ENCODE data around the gene COL20A1. TPM values are rescaled to one million over a fixed set of nuclear protein-coding genes. Genes with fewer than 3 reads are reported as not detected.

The COL20A1 gene
- total and polyA plus RNA-seq, 2 of the 13 experiments (the other 11 are each of a cell fraction or from before 2014, with no cell fraction given), result not detected

GRCh38 chr20:63261060-63261794 is 31.8 kb upstream of the COL20A1 start (continued):
- TF ChIP-seq CAMTA2 (CRISPR knock-in tag; IDR thresholded peaks at IDR 0.05; ENCODE audit: borderline replicate concordance) (0 out of 2 replicates have a peak, but pooled peaks have one; percentile 60), ZBTB37 (CRISPR knock-in tag; IDR thresholded peaks at IDR 0.05) (0 out of 2 replicates have a peak, but pooled peaks have one; percentile 48), GRHL1 (CRISPR knock-in tag; conservative IDR thresholded peaks at IDR 0.05) (no peak), HMG20B (CRISPR knock-in tag; conservative IDR thresholded peaks at IDR 0.05) (no peak), PAWR (CRISPR knock-in tag; IDR thresholded peaks at IDR 0.05; ENCODE audit: borderline replicate concordance) (0 out of 2 replicates have a peak, but pooled peaks have one; percentile 15), EP300 (IDR thresholded peaks at IDR 0.05; ENCODE audit: low read depth in 2 of 2, low read length in 2 of 2) (peak in 1 of 2 experiments; percentile 36; a peak in 1 of 4 replicates), EP300 (CRISPR knock-in tag; IDR thresholded peaks at IDR 0.05; ENCODE audit: borderline replicate concordance) (no peak), ZMAT3 (CRISPR knock-in tag; conservative IDR thresholded peaks at IDR 0.05) (no peak), ETV6 (CRISPR knock-in tag; conservative IDR thresholded peaks at IDR 0.05) (no peak), REPIN1 (CRISPR knock-in tag; IDR thresholded peaks at IDR 0.05; ENCODE audit: borderline replicate concordance, low read depth) (no peak), JUN (CRISPR knock-in tag; IDR thresholded peaks at IDR 0.05) (no peak), ZNF883 (CRISPR knock-in tag; IDR thresholded peaks at IDR 0.05; ENCODE audit: not compliant biosample characterization) (no peak), ZNF296 (CRISPR knock-in tag; conservative IDR thresholded peaks at IDR 0.05) (no peak), ERF (CRISPR knock-in tag; IDR thresholded peaks at IDR 0.05) (no peak), MXD4 (CRISPR knock-in tag; IDR thresholded peaks at IDR 0.05) (no peak), ZMYM3 (CRISPR knock-in tag; IDR thresholded peaks at IDR 0.05) (no peak; the same call in 1 of the 2 replicates), ZNF782 (CRISPR knock-in tag; IDR thresholded peaks at IDR 0.05; ENCODE audit: borderline replicate concordance) (0 out of 2 replicates have a peak, but pooled peaks have one; percentile 31), KDM4B (CRISPR knock-in tag; IDR thresholded peaks at IDR 0.05) (no peak), ZNF552 (CRISPR knock-in tag; IDR thresholded peaks at IDR 0.05; ENCODE audit: borderline replicate concordance) (no peak), ZSCAN31 (CRISPR knock-in tag; IDR thresholded peaks at IDR 0.05; ENCODE audit: low read depth) (no peak), DMAP1 (CRISPR knock-in tag; IDR thresholded peaks at IDR 0.05) (peak; percentile 45; the same call in 1 of the 2 replicates), ZNF333 (CRISPR knock-in tag; IDR thresholded peaks at IDR 0.05; ENCODE audit: borderline replicate concordance) (no peak), ZNF34 (CRISPR knock-in tag; IDR thresholded peaks at IDR 0.05; ENCODE audit: borderline replicate concordance) (no peak), SP1 (IDR thresholded peaks at IDR 0.05) (no peak), SP1 (CRISPR knock-in tag; IDR thresholded peaks at IDR 0.05) (no peak), ZNF770 (CRISPR knock-in tag; IDR thresholded peaks at IDR 0.05) (peak; percentile 66; the same call in 1 of the 2 replicates)
